ENCODE data around the gene KANK2. TPM values are rescaled to one million over a fixed set of nuclear protein-coding genes. Genes with fewer than 3 reads are reported as not detected.

KANK2 gene
- total and polyA plus RNA-seq, 2 of the 13 experiments (the other 11 are each of a cell fraction or from before 2014, with no cell fraction given): 5.7 to 12.9 TPM

DNA sequence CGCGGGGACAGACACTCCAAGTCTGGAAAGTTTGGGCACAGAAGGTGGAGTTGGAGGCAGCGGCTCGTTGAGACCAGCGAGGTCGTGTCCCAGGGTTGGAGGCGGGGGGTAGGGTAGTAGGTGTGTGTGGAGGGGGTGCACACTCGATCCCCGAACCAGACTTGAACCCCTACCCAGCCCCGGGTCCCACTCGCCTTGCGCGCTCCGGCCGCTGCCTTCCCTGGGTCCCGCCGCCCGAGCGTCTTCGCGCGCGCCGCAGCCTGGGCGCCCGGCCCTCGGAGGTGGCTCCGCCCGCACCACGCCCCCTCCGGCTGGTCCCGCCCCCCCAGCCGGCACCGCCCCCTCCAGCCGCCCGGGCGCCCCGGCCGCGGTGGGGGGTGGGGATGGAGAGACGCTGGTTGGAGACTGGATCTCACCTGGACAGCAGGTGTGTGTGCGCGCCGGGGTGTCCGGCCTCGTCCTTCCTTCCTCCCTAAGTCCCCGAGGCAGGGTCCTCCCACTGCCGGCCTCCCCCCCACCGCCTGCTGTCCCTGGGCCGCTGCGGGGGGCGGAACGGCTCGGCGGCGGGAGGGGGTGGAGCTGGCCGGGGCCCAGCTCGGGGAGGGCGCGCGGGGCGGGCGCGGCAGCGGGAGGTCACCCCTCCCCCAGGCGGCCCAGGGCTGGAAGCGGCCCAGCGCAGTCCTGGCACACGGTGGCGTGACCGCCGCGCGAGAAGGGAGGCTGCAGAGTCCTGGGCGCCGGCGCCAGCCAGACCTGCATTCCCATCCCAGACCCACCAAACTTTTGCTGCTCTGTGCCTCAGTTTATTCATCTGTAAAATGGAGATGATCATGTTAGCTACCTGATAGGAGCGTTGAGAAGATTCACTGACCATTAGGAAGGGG, at the start of gene KANK2 (continued):
- TF ChIP-seq, protein P1, sequence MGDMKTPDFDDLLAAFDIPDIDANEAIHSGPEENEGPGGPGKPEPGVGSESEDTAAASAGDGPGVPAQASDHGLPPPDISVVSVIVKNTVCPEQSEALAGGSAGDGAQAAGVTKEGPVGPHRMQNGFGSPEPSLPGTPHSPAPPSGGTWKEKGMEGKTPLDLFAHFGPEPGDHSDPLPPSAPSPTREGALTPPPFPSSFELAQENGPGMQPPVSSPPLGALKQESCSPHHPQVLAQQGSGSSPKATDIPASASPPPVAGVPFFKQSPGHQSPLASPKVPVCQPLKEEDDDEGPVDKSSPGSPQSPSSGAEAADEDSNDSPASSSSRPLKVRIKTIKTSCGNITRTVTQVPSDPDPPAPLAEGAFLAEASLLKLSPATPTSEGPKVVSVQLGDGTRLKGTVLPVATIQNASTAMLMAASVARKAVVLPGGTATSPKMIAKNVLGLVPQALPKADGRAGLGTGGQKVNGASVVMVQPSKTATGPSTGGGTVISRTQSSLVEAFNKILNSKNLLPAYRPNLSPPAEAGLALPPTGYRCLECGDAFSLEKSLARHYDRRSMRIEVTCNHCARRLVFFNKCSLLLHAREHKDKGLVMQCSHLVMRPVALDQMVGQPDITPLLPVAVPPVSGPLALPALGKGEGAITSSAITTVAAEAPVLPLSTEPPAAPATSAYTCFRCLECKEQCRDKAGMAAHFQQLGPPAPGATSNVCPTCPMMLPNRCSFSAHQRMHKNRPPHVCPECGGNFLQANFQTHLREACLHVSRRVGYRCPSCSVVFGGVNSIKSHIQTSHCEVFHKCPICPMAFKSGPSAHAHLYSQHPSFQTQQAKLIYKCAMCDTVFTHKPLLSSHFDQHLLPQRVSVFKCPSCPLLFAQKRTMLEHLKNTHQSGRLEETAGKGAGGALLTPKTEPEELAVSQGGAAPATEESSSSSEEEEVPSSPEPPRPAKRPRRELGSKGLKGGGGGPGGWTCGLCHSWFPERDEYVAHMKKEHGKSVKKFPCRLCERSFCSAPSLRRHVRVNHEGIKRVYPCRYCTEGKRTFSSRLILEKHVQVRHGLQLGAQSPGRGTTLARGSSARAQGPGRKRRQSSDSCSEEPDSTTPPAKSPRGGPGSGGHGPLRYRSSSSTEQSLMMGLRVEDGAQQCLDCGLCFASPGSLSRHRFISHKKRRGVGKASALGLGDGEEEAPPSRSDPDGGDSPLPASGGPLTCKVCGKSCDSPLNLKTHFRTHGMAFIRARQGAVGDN (CRISPR knock-in tag; IDR thresholded peaks at IDR 0.05): peak; percentile 70
- TF ChIP-seq, protein P2, sequence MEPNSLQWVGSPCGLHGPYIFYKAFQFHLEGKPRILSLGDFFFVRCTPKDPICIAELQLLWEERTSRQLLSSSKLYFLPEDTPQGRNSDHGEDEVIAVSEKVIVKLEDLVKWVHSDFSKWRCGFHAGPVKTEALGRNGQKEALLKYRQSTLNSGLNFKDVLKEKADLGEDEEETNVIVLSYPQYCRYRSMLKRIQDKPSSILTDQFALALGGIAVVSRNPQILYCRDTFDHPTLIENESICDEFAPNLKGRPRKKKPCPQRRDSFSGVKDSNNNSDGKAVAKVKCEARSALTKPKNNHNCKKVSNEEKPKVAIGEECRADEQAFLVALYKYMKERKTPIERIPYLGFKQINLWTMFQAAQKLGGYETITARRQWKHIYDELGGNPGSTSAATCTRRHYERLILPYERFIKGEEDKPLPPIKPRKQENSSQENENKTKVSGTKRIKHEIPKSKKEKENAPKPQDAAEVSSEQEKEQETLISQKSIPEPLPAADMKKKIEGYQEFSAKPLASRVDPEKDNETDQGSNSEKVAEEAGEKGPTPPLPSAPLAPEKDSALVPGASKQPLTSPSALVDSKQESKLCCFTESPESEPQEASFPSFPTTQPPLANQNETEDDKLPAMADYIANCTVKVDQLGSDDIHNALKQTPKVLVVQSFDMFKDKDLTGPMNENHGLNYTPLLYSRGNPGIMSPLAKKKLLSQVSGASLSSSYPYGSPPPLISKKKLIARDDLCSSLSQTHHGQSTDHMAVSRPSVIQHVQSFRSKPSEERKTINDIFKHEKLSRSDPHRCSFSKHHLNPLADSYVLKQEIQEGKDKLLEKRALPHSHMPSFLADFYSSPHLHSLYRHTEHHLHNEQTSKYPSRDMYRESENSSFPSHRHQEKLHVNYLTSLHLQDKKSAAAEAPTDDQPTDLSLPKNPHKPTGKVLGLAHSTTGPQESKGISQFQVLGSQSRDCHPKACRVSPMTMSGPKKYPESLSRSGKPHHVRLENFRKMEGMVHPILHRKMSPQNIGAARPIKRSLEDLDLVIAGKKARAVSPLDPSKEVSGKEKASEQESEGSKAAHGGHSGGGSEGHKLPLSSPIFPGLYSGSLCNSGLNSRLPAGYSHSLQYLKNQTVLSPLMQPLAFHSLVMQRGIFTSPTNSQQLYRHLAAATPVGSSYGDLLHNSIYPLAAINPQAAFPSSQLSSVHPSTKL (CRISPR knock-in tag; IDR thresholded peaks at IDR 0.05): peak; percentile 33; the same call in 1 of the 2 replicates
- TF ChIP-seq ZNF674 (CRISPR knock-in tag; IDR thresholded peaks at IDR 0.05; ENCODE audit: low read depth): no peak
- TF ChIP-seq, protein P3, sequence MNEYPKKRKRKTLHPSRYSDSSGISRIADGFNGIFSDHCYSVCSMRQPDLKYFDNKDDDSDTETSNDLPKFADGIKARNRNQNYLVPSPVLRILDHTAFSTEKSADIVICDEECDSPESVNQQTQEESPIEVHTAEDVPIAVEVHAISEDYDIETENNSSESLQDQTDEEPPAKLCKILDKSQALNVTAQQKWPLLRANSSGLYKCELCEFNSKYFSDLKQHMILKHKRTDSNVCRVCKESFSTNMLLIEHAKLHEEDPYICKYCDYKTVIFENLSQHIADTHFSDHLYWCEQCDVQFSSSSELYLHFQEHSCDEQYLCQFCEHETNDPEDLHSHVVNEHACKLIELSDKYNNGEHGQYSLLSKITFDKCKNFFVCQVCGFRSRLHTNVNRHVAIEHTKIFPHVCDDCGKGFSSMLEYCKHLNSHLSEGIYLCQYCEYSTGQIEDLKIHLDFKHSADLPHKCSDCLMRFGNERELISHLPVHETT (CRISPR knock-in tag; conservative IDR thresholded peaks at IDR 0.05): peak; percentile 58; the same call in 1 of the 2 replicates
- peak; percentile 83 for TF ChIP-seq KDM1A (CRISPR knock-in tag; IDR thresholded peaks at IDR 0.05)
- TF ChIP-seq, protein P4, sequence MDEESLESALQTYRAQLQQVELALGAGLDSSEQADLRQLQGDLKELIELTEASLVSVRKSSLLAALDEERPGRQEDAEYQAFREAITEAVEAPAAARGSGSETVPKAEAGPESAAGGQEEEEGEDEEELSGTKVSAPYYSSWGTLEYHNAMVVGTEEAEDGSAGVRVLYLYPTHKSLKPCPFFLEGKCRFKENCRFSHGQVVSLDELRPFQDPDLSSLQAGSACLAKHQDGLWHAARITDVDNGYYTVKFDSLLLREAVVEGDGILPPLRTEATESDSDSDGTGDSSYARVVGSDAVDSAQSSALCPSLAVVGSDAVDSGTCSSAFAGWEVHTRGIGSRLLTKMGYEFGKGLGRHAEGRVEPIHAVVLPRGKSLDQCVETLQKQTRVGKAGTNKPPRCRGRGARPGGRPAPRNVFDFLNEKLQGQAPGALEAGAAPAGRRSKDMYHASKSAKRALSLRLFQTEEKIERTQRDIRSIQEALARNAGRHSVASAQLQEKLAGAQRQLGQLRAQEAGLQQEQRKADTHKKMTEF (CRISPR knock-in tag; IDR thresholded peaks at IDR 0.05): peak; percentile 19; the same call in 1 of the 2 replicates
- TF ChIP-seq, protein P5, sequence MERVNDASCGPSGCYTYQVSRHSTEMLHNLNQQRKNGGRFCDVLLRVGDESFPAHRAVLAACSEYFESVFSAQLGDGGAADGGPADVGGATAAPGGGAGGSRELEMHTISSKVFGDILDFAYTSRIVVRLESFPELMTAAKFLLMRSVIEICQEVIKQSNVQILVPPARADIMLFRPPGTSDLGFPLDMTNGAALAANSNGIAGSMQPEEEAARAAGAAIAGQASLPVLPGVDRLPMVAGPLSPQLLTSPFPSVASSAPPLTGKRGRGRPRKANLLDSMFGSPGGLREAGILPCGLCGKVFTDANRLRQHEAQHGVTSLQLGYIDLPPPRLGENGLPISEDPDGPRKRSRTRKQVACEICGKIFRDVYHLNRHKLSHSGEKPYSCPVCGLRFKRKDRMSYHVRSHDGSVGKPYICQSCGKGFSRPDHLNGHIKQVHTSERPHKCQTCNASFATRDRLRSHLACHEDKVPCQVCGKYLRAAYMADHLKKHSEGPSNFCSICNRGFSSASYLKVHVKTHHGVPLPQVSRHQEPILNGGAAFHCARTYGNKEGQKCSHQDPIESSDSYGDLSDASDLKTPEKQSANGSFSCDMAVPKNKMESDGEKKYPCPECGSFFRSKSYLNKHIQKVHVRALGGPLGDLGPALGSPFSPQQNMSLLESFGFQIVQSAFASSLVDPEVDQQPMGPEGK (CRISPR knock-in tag; IDR thresholded peaks at IDR 0.05): peak; percentile 87
- peak; percentile 25; the same call in 1 of the 2 replicates for TF ChIP-seq ELF3 (CRISPR knock-in tag; IDR thresholded peaks at IDR 0.05)
- peak; percentile 24 for TF ChIP-seq ARNT2 (CRISPR knock-in tag; IDR thresholded peaks at IDR 0.05; ENCODE audit: low read depth)
- 0 out of 4 replicates have a peak, but pooled peaks of 1 of the 2 experiments have one; percentile 25 for TF ChIP-seq KLF16 (CRISPR knock-in tag; IDR thresholded peaks at IDR 0.05)
- TF ChIP-seq, protein P6, sequence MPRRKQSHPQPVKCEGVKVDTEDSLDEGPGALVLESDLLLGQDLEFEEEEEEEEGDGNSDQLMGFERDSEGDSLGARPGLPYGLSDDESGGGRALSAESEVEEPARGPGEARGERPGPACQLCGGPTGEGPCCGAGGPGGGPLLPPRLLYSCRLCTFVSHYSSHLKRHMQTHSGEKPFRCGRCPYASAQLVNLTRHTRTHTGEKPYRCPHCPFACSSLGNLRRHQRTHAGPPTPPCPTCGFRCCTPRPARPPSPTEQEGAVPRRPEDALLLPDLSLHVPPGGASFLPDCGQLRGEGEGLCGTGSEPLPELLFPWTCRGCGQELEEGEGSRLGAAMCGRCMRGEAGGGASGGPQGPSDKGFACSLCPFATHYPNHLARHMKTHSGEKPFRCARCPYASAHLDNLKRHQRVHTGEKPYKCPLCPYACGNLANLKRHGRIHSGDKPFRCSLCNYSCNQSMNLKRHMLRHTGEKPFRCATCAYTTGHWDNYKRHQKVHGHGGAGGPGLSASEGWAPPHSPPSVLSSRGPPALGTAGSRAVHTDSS (CRISPR knock-in tag; conservative IDR thresholded peaks at IDR 0.05): no peak

Measured in HepG2 (cell line).